ENCODE results near the gene CREB3L1.

- TF ChIP-seq CTCF (IDR thresholded peaks at IDR 0.05 in 4 of 5, conservative IDR thresholded peaks at IDR 0.05 in 1 of 5) (no peak), POLR2A (IDR thresholded peaks at IDR 0.05) (no peak)
Measured at GRCh38 chr11:46337626-46338345, 60.3 kb downstream of the CREB3L1 start.

Data from gastrocnemius medialis (tissue), 4 donors.